ENCODE results near the gene INPP5K.

The INPP5K gene

DNA sequence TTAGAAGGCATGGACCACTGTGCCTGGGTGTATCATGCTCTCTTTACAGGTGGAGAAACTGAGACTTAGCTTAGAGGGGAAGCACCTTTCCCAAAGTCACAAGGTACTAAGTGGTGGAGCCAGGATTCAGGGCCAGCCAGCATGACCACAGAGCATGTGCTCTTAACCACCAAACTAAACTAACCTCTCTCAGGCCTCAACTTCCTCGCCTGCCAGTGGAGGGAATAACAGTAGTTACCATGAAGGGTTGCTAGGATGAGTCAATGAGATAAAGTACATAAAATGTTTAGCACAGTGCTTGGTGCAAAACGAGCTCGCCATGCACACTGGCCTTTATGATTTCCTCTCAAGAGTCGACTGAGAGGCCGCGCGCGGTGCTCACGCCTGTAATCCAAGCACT is 17.5 kb downstream of the INPP5K start:
- ChIA-PET CTCF (no interaction called here), POLR2A (interaction anchor here (0.8 to 1.1 kb wide), 2 partner anchors 17 to 220 kb away, joined by 3 to 4 read pairs; no protein-coding TSS in a partner anchor)
- no peak for DNase-seq (ENCODE audit: extremely low spot score)
- TF ChIP-seq L3MBTL2 (conservative IDR thresholded peaks at IDR 0.05) (no peak), SP1 (IDR thresholded peaks at IDR 0.05) (no peak), SUZ12 (IDR thresholded peaks at IDR 0.05) (no peak), ZNF384 (IDR thresholded peaks at IDR 0.05) (no peak), FOXM1 (IDR thresholded peaks at IDR 0.05; ENCODE audit: borderline replicate concordance) (no peak), LEF1 (IDR thresholded peaks at IDR 0.05; ENCODE audit: borderline replicate concordance) (no peak), ELF4 (IDR thresholded peaks at IDR 0.05) (no peak), NFRKB (IDR thresholded peaks at IDR 0.05) (no peak), TARDBP (IDR thresholded peaks at IDR 0.05) (no peak), ARNT (IDR thresholded peaks at IDR 0.05) (no peak), CTBP1 (IDR thresholded peaks at IDR 0.05; ENCODE audit: borderline replicate concordance) (no peak), FOXA1 (IDR thresholded peaks at IDR 0.05) (no peak), FOXK2 (IDR thresholded peaks at IDR 0.05) (no peak), HDGF (IDR thresholded peaks at IDR 0.05; ENCODE audit: borderline replicate concordance) (no peak), BHLHE40 (IDR thresholded peaks at IDR 0.05; ENCODE audit: borderline replicate concordance) (no peak)
- TF ChIP-seq, protein P1, sequence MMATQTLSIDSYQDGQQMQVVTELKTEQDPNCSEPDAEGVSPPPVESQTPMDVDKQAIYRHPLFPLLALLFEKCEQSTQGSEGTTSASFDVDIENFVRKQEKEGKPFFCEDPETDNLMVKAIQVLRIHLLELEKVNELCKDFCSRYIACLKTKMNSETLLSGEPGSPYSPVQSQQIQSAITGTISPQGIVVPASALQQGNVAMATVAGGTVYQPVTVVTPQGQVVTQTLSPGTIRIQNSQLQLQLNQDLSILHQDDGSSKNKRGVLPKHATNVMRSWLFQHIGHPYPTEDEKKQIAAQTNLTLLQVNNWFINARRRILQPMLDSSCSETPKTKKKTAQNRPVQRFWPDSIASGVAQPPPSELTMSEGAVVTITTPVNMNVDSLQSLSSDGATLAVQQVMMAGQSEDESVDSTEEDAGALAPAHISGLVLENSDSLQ (IDR thresholded peaks at IDR 0.05): no peak

DNA sequence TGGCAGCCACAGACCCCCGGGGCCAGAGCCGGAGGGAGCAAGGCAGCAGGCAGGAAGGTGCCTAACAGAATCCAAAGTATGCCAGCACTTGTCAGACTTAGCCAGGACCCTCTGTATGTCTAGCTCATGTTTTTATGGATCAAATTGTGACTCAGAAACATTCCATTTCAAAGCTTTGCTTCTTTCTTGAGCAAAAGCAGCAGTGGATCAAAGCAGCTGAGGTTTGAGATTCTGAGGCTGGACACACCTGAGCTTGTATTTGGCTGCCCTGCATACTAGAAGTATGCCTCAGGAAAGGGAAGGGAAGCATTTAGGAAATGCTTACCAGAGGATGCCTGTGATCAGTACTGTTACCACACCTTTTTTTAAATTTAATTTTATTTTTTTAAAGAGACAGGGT is 18.2 kb downstream of the INPP5K start:
- no peak for TF ChIP-seq L3MBTL2 (conservative IDR thresholded peaks at IDR 0.05)
- TF ChIP-seq FOXM1 (IDR thresholded peaks at IDR 0.05; ENCODE audit: borderline replicate concordance): no peak
- no peak for TF ChIP-seq SP1 (IDR thresholded peaks at IDR 0.05)
- TF ChIP-seq BHLHE40 (IDR thresholded peaks at IDR 0.05; ENCODE audit: borderline replicate concordance): no peak
- TF ChIP-seq ELF4 (IDR thresholded peaks at IDR 0.05): no peak
- ChIA-PET CTCF (interaction anchor here (0.8 kb wide), 1 partner anchor 18 kb away, joined by 3 read pairs; the partner anchor contains the start of gene INPP5K), POLR2A (interaction anchor here (0.8 to 1.3 kb wide), 4 partner anchors 11 to 220 kb away, joined by 3 to 5 read pairs (median 4); partner anchors contain the start of gene INPP5K)
- no peak for DNase-seq (ENCODE audit: extremely low spot score)

DNA sequence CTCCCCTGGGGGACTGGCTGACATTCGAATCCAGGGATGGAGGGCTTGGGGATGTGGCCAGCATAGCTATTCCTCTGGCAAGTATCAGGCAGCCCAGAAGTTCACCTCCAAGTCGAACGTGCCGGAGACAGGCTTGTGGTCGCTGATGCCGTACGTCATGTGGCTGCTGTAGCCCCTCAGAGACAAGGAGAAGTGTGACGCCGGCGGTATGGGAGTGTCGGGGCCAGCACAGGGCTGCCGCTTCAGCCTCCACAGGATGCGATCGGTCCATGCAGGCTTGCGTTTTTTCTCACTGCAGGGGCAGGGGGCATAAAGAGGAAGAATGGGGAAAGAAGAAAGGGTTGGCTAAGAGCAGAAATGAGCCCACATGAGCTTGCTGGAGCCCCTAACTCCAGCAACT is 18.6 kb downstream of the INPP5K start:
- POLR2A ChIA-PET: interaction anchor here (0.8 to 1.3 kb wide), 4 partner anchors 12 to 219 kb away, joined by 3 to 5 read pairs (median 4); partner anchors contain the start of gene INPP5K
- CTCF ChIA-PET: interaction anchor here (0.8 kb wide), 1 partner anchor 18 kb away, joined by 3 read pairs; the partner anchor contains the start of gene INPP5K
- DNase-seq (ENCODE audit: extremely low spot score): no peak
- TF ChIP-seq BHLHE40 (IDR thresholded peaks at IDR 0.05; ENCODE audit: borderline replicate concordance) (no peak), TARDBP (IDR thresholded peaks at IDR 0.05) (no peak)

DNA sequence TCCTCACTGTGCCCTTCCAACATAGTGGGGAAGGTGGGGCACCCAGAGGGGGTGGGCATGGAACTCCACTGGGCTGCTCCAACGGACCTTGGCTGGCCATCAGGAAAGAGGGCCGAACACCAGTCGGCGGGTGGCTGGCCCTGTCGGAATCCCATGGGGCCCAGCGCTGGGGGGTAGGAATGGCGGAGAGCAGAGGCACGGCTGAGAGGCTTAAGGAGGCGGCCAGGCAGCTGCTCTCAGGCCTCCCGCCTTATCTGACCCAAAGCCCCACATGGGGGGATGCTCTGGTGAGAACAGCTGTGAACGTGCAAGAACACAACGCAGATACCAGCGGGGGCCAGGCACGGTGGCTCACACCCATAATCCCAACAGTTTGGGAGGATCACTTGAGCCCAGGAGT is 19.5 kb downstream of the INPP5K start:
- CTCF ChIA-PET: no interaction called here
- no peak for TF ChIP-seq CTBP1 (IDR thresholded peaks at IDR 0.05; ENCODE audit: borderline replicate concordance)
- no peak for TF ChIP-seq ARNT (IDR thresholded peaks at IDR 0.05)
- TF ChIP-seq HDGF (IDR thresholded peaks at IDR 0.05; ENCODE audit: borderline replicate concordance): no peak
- TF ChIP-seq LEF1 (IDR thresholded peaks at IDR 0.05; ENCODE audit: borderline replicate concordance): no peak
- no peak for TF ChIP-seq ZNF384 (IDR thresholded peaks at IDR 0.05)
- TF ChIP-seq FOXA1 (IDR thresholded peaks at IDR 0.05): no peak
- no peak for TF ChIP-seq NFRKB (IDR thresholded peaks at IDR 0.05)
- TF ChIP-seq FOXM1 (IDR thresholded peaks at IDR 0.05; ENCODE audit: borderline replicate concordance): no peak
- DNase-seq (ENCODE audit: extremely low spot score): no peak
- POLR2A ChIA-PET: interaction anchor here (1.1 kb wide), 2 partner anchors 9 to 18 kb away, joined by 3 read pairs; no protein-coding TSS in a partner anchor

DNA sequence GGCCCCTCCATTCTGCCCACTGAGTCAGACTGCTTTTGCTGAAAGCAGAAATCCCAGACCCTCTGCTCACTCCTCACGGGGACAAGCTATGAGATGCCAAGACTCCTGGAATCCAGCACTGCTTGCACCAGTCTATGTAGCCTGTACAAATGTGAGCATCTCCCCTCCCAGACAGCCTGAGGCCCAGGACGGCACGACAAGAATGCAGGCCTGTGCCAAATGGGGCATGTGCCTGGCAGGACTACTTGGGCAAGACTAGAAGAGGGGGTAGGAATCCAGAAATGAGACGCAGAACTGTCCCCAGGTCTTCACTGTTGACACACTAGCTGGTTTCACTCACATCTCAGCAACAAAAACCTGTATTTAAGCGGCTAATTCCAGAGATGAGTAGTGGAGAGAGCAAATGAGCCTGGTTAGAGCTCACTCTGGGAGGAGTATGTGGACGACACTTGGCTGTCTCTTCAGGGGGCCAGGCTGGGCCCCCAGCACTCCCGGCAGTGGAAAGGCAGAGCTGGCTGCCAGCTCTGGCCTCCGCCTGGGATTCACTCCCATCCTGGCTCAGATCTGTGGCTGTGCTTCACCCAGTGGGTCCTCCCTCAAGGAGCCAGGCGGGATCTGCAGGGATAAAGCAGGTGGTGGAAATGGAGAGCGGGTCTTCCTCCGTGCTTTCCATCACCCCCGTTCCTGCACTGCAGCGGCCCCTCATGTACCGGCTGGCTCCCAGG is 21.0 kb downstream of the INPP5K start:
- no peak for DNase-seq (ENCODE audit: extremely low spot score)
- TF ChIP-seq ARNT (IDR thresholded peaks at IDR 0.05) (no peak), LEF1 (IDR thresholded peaks at IDR 0.05; ENCODE audit: borderline replicate concordance) (no peak), BHLHE40 (IDR thresholded peaks at IDR 0.05; ENCODE audit: borderline replicate concordance) (no peak), FOXK2 (IDR thresholded peaks at IDR 0.05) (no peak), FOXM1 (IDR thresholded peaks at IDR 0.05; ENCODE audit: borderline replicate concordance) (no peak), CTBP1 (IDR thresholded peaks at IDR 0.05; ENCODE audit: borderline replicate concordance) (no peak), SP1 (IDR thresholded peaks at IDR 0.05) (no peak), TARDBP (IDR thresholded peaks at IDR 0.05) (no peak), L3MBTL2 (conservative IDR thresholded peaks at IDR 0.05) (no peak), SUZ12 (IDR thresholded peaks at IDR 0.05) (no peak), ELF4 (IDR thresholded peaks at IDR 0.05) (no peak), FOXA1 (IDR thresholded peaks at IDR 0.05) (no peak), ZNF384 (IDR thresholded peaks at IDR 0.05) (no peak), NFRKB (IDR thresholded peaks at IDR 0.05) (no peak)
- TF ChIP-seq, protein P1 (IDR thresholded peaks at IDR 0.05): no peak
- POLR2A ChIA-PET: interaction anchor here (0.8 to 1.0 kb wide), 2 partner anchors 9 to 21 kb away, joined by 3 read pairs; partner anchors contain the start of gene INPP5K
- CTCF ChIA-PET: interaction anchor here (0.5 kb wide), 1 partner anchor 154 kb away, joined by 3 read pairs; no protein-coding TSS in a partner anchor

DNA sequence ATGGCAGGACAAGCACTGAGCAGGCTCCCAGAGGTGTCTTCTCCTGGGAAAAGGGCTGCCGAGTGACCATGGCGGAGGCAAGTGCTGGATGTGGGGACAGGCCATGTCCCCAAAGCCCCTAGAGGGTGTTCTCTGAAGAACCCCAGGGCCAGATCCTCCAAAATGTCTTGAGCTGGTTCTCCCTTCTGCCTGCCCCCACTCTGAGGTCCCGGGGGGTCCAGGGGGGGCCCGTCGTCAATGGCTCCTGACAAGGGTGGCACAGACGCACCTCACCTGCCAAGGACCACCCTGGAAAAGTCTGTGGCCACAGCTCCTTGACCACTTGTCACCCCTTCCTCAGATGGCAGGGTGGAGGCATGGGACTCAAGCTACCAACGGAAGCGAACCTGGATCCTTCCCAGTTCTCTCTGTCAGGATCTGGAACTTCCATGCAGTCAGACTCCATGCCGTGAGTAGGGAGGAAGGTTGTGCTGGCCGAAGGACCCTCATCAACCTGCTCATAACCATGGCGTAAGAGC is 21.6 kb downstream of the INPP5K start:
- no peak for TF ChIP-seq LEF1 (IDR thresholded peaks at IDR 0.05; ENCODE audit: borderline replicate concordance)
- TF ChIP-seq ARNT (IDR thresholded peaks at IDR 0.05): no peak
- no peak for TF ChIP-seq FOXA1 (IDR thresholded peaks at IDR 0.05)
- TF ChIP-seq CTBP1 (IDR thresholded peaks at IDR 0.05; ENCODE audit: borderline replicate concordance): no peak
- TF ChIP-seq SP1 (IDR thresholded peaks at IDR 0.05): no peak
- no peak for TF ChIP-seq BHLHE40 (IDR thresholded peaks at IDR 0.05; ENCODE audit: borderline replicate concordance)
- TF ChIP-seq HDGF (IDR thresholded peaks at IDR 0.05; ENCODE audit: borderline replicate concordance): no peak
- TF ChIP-seq NFRKB (IDR thresholded peaks at IDR 0.05): no peak
- no peak for TF ChIP-seq TARDBP (IDR thresholded peaks at IDR 0.05)
- TF ChIP-seq ELF4 (IDR thresholded peaks at IDR 0.05): no peak
- TF ChIP-seq L3MBTL2 (conservative IDR thresholded peaks at IDR 0.05): no peak
- TF ChIP-seq SUZ12 (IDR thresholded peaks at IDR 0.05): no peak
- no peak for TF ChIP-seq FOXK2 (IDR thresholded peaks at IDR 0.05)
- no peak for TF ChIP-seq FOXM1 (IDR thresholded peaks at IDR 0.05; ENCODE audit: borderline replicate concordance)
- TF ChIP-seq, protein P1 (IDR thresholded peaks at IDR 0.05): no peak
- TF ChIP-seq ZNF384 (IDR thresholded peaks at IDR 0.05): no peak
- no peak for DNase-seq (ENCODE audit: extremely low spot score)
- CTCF ChIA-PET: no interaction called here
- POLR2A ChIA-PET: interaction anchor here (0.8 to 1.0 kb wide), 2 partner anchors 10 to 22 kb away, joined by 3 read pairs; partner anchors contain the start of gene INPP5K

Measured in HEK293T (cell line).